IPS-11a (cell line): ENCODE data around the gene COPS8.

Experiments used
- H3K4me3 ChIP-seq: one replicate; pipeline ENCODE4 v1.5.1; 2013; ENCODE audit warnings: low read depth, low read length, control low read depth

COPS8 gene

GRCh38 chr2:237129625-237130263 lies 44.1 kb downstream of the COPS8 start:
- no peak overlapping the region for H3K4me3 ChIP-seq

- H3K4me3 ChIP-seq: no peak overlapping the region
Measured at GRCh38 chr2:237130562-237131421, 45.1 kb downstream of the COPS8 start.

GRCh38 chr2:237131749-237132533 lies 46.3 kb downstream of the COPS8 start:
- no peak overlapping the region for H3K4me3 ChIP-seq

- H3K4me3 ChIP-seq: no peak overlapping the region
Measured at GRCh38 chr2:237132799-237133198, 47.1 kb downstream of the COPS8 start.

GRCh38 chr2:237134321-237135230 lies 48.9 kb downstream of the COPS8 start:
- no peak overlapping the region for H3K4me3 ChIP-seq

- H3K4me3 ChIP-seq: no peak overlapping the region
Measured at GRCh38 chr2:237136824-237137223, 51.1 kb downstream of the COPS8 start.

GRCh38 chr2:237137626-237138323 lies 52.1 kb downstream of the COPS8 start:
- no peak overlapping the region for H3K4me3 ChIP-seq

- H3K4me3 ChIP-seq: no peak overlapping the region
Measured at GRCh38 chr2:237139123-237139675, 53.5 kb downstream of the COPS8 start.

GRCh38 chr2:237140689-237141285 lies 55.1 kb downstream of the COPS8 start:
- H3K4me3 ChIP-seq: no peak overlapping the region

- H3K4me3 ChIP-seq: no peak overlapping the region
Measured at GRCh38 chr2:237141571-237142051, 55.9 kb downstream of the COPS8 start.

GRCh38 chr2:237143118-237143517 lies 57.4 kb downstream of the COPS8 start:
- H3K4me3 ChIP-seq: no peak overlapping the region

- no peak overlapping the region for H3K4me3 ChIP-seq
Measured at GRCh38 chr2:237143676-237144440, 58.2 kb downstream of the COPS8 start.

- H3K4me3 ChIP-seq: no peak overlapping the region
Measured at GRCh38 chr2:237144516-237144915, 58.8 kb downstream of the COPS8 start.

- no peak overlapping the region for H3K4me3 ChIP-seq
Measured at GRCh38 chr2:237147317-237147716, 61.6 kb downstream of the COPS8 start.

- H3K4me3 ChIP-seq: no peak overlapping the region
Measured at GRCh38 chr2:237148624-237149023, 62.9 kb downstream of the COPS8 start.

- no peak overlapping the region for H3K4me3 ChIP-seq
Measured at GRCh38 chr2:237149425-237149824, 63.7 kb downstream of the COPS8 start.
